Cerebellar nuclear complex (tissue), 1 donor: ENCODE results near the gene PHF2.

Experiments used
- DNase-seq, 2 experiments: peaks; one replicate each; lab custom pipeline; 2025; lab: John Stamatoyannopoulos, UW

Gene PHF2

DNA sequence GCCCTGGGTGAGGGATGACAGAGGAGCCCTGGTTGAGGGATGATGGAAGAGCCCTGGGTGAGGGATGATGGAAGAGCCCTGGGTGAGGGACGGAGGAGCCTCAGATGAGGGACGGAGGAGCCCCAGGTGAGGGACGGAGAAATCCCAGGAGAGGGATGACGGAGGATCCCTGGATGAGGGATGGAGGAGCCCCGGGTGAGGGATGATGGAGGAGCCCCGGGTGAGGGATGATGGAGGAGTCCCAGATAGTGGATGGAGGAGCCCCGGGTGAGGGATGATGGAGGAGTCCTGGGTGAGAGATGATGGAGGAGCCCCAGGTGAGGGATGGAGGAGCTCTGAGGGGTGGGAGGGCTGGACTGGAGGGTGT lies 10.9 kb downstream of the PHF2 start:
- no peak for DNase-seq

DNA sequence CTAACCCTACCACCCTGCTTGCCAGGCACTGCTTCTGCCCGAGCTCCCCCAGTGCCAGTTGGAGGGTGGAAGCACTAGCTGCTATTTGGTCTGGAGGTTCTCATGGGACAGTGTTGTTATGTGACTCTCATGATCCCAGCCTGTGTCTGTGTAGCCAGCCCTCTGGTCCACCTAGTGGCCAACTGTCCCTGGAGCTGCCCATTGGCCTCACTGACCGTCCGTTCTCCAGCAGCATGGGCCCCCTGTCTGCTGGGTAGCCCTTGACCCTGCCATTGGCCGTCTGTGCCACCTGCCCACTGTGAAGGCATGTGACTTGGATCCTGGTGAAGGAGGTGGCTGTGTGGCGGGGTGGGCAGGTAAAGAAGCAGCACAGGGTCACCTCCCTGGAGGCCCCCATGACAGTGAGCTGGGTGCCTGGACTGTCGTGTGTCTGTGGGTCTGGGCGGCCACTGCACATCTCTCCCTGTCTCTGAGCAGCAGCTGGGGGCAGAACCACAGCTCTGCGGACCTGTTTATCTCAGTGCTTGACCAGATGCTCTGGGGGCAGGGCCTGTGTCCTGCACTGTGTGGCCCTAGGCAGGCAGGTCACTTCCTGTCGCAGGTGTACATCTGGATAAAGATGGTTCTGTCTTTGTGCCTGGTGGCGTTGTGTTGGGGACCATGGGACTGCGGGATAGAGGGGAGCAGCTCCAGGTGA lies 11.4 kb downstream of the PHF2 start:
- DNase-seq, result no peak

DNA sequence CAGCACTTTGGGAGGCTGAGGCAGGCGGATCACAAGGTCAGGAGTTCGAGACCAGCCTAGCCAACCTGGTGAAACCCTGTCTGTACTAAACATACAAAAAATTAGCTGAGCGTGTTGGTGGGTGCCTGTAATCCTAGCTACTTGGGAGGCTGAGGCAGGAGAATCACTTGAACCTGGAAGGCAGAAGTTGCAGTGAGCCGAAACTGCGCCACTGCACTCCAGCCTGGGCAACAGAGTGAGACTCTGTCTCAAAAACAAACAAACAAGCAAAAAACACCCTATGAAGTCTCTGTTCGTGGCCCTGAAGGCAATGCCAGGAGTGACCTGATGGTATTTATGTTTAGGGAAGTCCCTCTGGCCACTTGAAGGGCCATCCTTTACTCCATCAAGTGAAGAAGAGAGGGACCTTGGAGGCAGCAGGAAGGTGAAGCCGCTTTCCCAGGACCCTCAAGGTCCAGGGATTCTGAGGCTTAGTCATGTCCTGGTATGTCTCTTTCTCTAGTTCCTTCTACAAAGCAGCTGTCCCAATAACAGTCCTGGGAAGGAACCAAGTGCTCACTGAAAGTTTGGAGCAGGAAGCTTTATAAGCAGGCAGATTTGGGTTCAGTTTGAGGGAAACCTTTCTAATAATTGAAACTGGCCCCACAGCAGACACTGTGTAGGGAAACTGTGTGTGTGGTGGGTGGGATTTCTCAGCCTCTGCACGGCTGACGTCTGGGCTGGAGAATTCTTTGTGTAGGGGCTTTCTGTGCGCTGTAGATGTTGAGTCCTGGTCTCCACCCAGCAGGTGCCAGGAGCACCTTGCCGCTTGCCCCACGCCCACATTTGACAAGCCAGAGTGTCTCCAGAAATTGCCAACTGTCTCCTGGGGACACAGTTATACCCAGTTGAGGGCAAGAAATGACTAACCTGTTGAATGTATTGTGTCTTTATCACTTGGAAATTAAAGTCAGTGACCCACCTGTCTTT lies 12.5 kb downstream of the PHF2 start:
- DNase-seq, result no peak

DNA sequence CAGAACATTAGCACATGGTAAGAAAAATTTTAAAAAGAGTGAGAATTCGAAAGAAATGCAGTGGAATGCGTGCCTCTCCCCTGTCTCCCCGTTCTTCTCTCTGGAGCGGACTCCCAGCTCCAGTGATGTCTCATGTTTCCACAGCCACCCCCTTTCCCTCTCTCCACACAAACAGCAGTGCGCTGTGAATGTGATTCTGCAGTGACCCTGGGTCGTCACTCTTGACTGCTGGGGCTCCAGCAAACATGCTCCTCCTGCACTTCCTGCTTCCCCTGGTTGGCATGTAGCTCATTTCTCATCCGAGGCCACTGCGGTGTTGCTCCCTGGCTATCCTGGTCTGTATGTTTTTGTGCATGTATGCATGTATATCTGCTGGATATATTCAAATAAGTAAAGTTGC lies 13.3 kb downstream of the PHF2 start:
- no peak for DNase-seq

DNA sequence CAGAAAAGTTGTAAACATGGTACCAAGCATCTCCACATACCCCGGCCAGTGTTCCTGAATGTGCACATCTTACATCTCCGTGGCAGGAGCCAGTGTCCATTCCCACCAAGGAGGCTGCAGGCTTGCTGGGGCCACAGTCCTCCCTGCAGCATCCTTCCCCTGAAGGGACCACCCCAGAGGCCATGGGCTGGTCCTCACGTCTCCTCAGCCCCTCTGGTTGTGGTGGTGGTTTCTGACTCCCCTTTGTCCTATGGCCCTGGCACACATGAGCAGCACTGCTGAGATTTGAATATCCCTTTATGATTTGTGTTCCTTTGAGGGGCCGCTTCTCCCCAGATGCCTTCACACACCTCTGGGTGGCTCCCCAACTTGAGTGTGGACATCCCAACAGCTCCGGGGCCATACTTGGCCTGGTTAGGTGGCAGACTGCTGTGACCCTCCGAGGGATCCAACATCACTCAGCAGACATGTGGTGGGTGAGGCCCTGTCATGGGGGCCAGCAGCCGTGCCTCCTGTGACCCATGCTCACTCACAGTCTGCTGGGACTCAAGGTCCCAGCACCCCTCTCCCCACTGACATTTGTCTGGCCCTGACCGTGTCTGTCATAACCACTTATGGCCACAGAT lies 14.3 kb downstream of the PHF2 start:
- no peak for DNase-seq

DNA sequence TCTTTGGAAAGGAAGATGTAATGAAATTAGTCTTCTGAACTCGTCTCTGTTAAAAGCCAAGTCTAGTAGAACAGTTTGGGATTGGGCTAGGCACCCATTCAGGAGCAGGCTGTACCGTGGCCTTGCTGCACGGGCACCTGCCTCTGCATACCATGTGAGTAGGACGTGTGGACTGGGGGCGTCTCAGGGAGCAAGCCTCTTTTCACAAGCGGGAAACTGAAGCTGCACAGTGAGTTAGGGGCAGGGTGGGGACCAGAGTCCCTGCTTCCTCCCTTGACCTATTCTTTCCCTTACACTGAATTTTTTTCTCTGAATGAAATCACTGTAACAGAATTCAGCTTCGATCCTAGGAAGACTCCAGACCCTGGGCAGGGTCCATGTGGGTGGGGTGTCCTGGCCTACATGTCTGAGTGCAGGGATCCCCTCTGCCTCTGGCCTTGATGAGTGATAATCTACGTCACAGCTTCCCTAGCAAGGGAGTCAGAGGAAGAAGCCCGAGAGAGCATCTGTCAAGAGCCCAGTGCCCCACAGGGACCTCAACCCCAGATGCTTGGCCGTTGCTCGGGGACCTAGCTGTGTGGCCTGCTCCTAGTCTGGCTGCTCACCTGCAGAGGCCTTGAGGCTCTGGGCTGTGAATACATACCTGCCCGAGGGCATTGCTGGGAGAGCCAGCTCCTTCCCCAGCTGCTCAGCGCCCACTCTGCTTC lies 15.1 kb downstream of the PHF2 start:
- DNase-seq, result no peak

DNA sequence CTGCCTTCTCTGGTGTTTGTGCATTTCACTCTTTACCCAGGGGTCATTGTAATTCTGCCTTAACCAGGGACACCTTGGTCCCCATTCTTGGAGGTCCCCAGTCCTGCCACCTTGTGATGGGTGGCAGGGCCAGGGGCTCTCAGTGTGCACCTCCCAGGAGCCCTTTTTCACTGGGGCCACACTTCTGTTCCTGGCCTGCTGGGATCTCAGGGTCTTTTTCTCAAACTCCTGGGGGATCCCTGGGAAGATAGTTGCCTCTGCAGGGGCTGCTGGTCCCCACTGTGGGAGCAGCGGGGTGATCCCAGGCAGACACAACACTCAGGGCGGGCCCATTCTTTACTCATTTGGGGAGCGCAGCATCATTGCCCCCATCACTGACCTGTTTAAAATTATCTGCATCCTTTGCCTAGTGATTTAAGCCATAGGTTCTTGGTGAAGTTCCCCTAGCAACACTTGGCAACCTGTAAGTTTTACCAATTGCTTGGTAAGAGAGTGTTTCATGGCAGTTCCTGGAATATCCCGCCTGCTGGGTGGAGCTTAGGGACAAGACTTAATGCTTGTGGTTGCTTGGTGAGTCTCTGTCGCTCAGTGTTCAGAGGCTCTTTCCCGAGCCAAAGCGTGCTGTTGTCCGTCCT lies 15.7 kb downstream of the PHF2 start:
- DNase-seq, result no peak

DNA sequence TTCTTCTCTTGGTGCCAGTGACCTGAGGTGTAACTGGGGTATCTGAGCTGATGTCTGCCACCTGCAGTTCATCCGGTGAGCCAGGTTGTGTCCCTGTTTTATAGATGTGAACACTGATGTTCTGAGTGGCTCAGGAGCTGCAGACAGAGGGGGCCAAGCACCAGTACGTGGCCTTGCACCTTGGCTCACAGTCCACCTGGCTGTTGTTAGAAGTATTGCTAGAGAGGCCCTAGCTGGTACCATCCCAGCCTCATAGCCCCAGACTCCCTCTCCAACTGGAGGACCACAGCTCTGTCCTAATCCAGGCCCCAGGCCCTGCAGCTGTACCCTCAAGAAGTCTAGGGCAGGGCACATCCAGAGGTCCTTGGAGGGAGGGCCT lies 16.2 kb downstream of the PHF2 start:
- DNase-seq, result no peak

DNA sequence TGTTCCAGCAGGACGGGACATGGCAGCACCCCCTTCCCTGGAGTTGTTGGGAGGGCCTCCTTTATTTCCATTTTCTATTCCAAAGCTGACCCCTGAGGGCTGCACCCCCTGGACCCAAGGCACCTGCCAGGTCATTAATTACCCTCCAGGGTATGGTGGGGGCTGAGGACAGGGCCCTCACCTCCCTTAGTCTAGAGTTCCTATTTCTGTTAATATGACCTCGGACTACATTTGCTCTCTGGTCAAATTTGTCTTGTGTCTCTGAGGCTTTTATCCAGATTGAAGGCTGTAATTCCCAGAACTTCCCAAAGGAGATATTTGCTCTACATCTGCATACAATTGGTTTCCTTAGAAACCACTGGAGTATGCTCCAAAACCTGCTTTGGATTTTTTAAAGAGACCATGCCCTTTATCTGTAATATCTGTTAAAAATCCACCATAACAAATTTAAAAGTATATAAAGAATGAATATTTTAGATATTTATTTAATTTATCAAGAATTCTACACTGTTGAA lies 16.8 kb downstream of the PHF2 start:
- DNase-seq, result no peak

DNA sequence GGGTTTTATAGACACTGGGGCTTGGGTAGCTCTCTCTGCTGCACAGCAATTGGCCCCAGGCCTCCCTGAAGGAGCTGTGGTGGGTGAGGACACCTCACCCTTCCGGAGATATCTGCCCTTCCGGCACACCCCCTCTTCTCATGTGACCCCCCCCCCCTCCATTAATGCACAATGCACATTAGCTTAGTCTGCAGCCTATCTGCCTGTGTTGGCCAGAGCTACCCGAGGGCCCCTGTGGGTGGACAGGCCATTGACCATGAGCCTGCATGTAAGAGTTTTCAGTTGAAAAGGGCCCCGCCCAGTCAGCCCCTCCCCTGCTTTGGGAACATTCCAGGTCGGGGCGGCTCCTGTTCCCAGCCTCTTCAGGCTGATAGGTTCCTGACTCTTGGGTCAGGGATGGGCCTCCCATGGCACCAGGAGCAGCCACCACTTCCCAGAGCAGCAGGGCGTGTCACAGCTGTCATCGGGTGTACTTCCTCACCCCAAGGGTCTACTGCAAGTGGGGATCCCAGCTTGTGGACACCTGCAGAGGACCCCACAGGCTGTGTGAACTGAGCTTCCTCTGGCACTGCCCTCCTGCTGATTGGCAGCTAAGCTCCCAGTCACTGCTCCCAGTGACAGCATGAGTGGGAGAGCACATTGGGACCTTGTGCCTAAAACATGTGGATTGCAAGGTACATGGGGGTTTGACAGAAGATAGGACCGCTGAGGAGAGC lies 17.8 kb downstream of the PHF2 start:
- no peak for DNase-seq

DNA sequence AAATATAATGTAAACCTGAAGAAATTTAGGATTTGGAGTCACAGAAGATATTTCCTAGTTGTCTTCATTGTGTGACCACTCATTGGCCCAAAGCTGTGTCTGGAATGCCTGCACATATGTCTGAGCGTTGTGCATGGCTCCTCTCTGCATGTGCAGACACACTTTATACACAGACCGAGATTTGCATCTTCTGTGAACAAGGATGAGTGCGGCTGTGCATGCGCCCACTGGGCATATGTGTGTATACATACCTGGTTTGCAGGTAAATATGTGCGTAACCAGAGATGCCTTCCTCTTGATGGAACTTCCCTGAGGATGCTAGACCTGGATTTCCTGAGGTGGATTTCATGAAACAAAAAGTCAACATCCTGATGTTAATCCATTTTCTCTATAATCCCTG lies 19.1 kb downstream of the PHF2 start:
- DNase-seq, result no peak

DNA sequence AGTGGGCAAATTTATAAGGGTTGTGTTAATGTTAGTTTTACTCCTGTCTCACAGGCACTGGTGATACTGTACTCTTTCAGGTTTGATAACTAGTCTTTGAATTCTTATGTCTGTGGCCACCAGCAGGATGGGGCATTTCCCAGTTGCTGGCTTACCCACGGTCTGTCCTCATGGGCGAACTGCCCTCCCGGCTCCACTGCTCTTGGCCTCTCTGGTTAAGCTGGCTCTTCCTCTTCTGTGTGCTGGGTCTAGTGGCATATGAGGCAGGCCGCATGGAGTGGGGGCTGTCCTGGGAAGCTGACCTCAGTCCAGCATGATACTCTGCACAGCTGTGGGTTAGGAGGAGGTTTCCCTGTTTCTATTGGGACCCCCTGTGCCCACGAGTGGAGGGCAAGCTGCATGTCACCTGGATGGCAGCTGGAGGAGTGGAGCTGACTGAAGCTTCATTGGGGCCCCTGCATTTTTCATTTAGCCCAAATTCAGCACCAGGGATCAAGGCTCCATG lies 19.5 kb downstream of the PHF2 start:
- no peak for DNase-seq

DNA sequence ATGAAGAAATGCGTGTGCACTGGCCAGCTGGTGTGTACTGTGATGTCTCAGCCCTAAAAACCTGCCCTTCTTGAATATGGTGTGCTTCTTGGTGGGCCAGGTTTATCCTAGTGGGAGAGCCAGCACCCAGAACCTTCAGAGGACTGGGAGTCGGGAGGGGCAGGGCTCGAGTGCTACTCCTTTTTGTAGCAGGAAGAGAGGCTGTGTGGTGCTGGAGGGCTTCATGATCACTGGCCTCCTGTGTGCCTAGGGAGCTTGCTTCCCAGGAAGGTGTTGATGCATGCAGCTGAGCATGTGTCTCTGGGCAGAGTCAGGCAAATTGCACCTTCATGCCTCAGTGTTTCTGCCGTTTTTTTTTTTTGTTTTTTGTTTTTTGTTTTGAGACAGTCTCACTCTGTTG lies 20.0 kb downstream of the PHF2 start:
- no peak for DNase-seq

DNA sequence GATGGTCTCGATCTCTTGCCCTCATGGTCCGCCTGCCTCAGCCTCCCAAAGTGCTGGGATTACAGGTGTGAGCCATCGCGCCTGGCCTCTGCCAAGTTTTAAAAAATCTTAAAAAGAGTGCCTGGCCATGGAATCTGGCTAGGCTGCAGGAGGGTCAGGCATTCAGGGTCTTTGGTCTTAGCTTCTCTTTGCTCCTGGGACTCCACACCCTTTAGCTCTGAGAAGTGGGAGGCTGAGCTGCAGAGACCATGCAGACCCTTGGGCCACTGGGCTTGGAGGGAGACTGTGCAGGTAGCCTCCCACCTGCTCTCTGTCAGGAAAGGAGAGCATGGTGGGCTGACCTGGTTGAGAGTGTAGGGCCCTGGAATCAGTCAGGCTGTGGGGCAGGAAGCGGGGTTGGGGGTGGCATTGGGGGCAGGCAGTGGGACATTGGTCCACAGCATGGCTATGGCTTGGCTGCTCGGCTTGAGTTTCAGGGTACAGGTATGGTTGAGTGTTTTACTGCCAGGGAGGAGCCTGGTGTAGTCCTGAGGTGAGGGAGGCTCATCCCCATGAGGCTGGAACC lies 20.8 kb downstream of the PHF2 start:
- DNase-seq, result no peak

DNA sequence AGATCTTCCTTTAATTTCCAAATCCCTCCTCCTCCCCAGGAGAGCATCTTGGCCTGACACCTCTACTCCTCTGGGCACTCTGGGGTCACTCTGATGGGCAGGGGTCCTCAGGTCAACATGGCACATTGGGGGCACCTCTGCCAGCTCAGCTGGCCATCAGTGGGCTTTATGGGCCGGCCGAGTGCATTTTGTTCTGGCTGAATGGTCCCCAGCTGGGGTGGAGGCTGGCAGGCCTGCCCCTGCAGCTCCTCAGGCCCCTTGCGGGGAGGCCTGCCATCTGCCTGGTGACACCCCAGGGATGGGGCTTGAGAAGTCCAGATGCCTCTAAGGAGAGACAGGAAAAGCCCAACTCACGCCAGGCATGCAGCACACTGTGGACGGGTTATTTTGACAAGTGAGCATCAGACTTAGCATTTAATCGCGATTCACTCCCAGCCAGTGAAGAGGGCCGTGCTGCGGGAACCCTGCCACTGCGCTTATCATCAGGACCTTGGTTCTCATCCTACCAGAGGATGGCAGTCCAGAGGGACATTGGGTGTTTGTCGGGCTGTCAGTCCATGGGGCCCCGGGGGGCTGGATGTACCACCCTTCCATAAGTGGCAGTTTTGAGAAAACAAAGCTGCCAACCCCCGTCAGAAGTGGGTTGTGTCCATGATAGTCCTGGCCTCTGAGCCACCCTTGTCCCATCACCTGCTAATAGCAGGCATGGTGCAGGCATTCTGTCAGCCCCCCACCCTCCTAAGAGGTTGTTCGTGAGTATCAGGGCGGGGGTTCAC lies 21.7 kb downstream of the PHF2 start:
- peak in 1 of 2 experiments; percentile 27 for DNase-seq

DNA sequence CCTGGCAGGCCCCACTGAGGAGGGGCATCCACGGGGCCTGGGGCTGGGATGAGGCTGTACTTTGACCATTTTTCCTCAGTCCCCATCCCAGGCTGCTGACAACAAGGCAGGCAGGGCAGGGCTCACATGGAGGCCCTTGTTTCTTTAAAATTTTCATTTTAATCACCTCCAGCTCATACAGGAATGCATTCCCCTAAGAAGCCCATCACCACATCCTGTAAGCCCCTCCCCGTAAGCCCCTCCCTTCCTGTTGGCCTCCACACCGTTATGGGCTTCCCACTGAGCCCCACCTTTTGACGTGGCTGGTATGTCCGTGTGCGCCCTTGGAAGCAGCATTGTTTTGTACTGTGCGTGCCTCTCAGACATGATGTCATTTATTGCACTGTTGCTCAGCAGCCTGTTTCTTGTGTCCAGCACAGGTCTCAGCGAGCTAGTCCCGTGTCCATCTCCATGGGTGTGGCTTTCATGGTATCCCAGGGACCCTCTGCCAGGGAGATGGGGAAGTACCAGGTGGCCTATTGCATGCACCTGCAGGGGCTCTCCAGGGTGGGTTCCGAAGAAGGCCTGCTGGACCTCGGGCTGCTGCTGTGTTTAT lies 22.4 kb downstream of the PHF2 start:
- DNase-seq, result no peak

DNA sequence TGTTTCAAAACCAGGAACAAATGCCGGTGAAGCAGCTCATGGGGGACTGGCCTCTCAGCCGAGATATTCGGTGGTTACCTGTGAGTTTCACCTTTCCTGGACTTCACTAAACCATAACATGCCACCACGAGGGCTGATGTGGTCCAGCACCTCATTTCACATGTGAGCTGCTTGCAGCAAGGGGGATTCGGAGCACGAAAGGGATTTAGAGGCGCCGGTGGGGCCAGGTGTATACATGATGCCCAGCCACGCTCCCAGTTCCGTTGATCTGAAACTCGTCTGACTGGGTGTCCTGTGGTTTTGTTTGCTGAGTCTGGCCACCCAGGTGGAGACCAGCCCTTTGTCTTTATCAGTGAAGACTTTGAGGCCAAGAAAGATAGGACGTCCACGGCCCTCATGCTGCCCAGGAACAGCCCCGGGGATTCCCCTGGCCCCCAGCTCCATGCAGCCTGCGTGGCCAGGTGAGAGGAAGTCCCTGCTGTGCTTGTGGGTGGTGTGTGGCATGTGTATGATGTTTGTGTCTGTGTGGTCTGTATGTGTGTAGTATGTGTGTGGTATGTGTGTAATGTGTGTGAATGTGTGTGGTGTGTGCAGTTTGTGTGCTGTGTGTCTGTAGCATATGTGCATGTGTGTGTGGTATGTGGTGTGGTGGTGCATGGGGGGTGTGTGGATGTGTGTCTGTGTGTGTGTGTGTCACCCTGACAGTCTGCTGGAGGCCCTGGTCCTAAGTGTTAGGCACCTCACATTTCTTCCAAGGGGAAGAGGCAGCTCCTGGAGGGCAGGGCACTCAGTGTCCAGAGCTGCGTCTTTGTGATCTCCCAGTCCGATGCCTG lies 23.4 kb downstream of the PHF2 start:
- no peak for DNase-seq

DNA sequence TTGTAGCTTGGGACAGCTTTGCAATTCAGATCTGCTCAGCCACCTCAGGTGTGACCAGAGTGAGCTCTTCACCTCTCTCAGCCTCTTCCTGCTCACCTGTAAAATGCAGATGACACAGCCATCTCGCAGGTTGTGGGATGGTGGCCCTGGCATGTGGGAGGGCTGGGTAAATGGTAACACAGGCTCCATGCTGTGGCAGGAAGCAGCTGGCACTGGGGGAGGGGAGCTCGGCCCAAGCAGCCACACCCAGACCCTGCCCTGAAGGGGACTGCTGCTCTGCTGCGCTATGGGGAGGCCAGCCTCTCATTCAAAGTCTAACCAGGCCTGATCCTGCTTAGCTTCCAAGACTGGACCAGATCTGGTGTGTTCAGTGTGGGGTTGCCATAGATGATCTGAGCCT lies 24.1 kb downstream of the PHF2 start:
- no peak for DNase-seq
